Measurements from ENCODE around the gene TCEA3. TPM values are rescaled to one million over a fixed set of nuclear protein-coding genes. Genes with fewer than 3 reads are reported as not detected.

The TCEA3 gene
- 1.3 TPM for total RNA-seq (2013)
- under 1 TPM in 2 of 3 donors, not detected in 1; 0.26 to 0.52 TPM for polyA plus RNA-seq
- 0.28 TPM in 1 of 2 replicates, not detected in the other for polyA minus RNA-seq
- total RNA-seq, result 0.06 to 2.9 (median 0.41) reads per million in 11 experiments

- H3K9me3 Mint-ChIP-seq, result peaks cover 0 to 17% (median 5%) of the 10 kb centered on the region in 7 donors
- Histone ChIP-seq H2AFZ (ENCODE audit: insufficient read depth, low read depth, low read length, poor library complexity, severe bottlenecking) (peak within 1 kb of the TSS; percentile 73), H3K4me2 (replicated peaks; ENCODE audit: extremely low read depth, low read length, poor library complexity, severe bottlenecking) (peak within 1 kb of the TSS; percentile 59), H3K9ac (ENCODE audit: insufficient read depth, low read length, poor library complexity, severe bottlenecking) (peak within 1 kb of the TSS; percentile 11), H3K9me3 (replicated peaks in 1 of 2; ENCODE audit: control insufficient read depth in 1 of 2, insufficient read depth in 1 of 2, low read length in 2 of 2) (peaks cover 0 to 5% of the 10 kb centered on the region in 2 donors), H3K4me1 (ENCODE audit: control insufficient read depth in 1 of 2, insufficient read depth in 2 of 2, low read length in 2 of 2) (peaks cover 33 to 37% of the 10 kb centered on the region in 2 donors), H4K20me1 (ENCODE audit: insufficient read depth, low read length) (no peaks in the 10 kb centered on the region), H3K4me3 (replicated peaks in 1 of 3; ENCODE audit: low read depth in 2 of 3, low read length in 3 of 3) (peak within 1 kb of the TSS; percentile 18 to 68 (median 21)), H3K27me3 (ENCODE audit: control insufficient read depth in 2 of 2, insufficient read depth in 2 of 2, low read length in 2 of 2) (peaks cover 22 to 54% of the 10 kb centered on the region in 2 donors), H3K79me2 (ENCODE audit: insufficient read depth, low read length) (no peaks in the 10 kb centered on the region), H3K36me3 (replicated peaks in 1 of 2; ENCODE audit: control insufficient read depth in 1 of 2, insufficient read depth in 2 of 2, low read length in 2 of 2) (no peaks in the 10 kb centered on the region), H3K27ac (ENCODE audit: low read depth in 1 of 2, low read length in 2 of 2) (no peak within 1 kb of the TSS)
- H3K4me1 Mint-ChIP-seq, result peaks cover 38% of the 10 kb centered on the region
- 2% methylated on average over 59 of the region's 84 CpGs for WGBS (ENCODE audit: insufficient coverage)
- peak within 1 kb of the TSS; percentile 76 to 96 for H3K4me3 Mint-ChIP-seq
- peaks cover 2 to 9% of the 10 kb centered on the region in 2 donors for H3K36me3 Mint-ChIP-seq
- DNase-seq, result no peak
- peaks cover 41 to 62% (median 57%) of the 10 kb centered on the region in 3 donors for H3K27me3 Mint-ChIP-seq (ENCODE audit: low read depth in 3 of 3)
- intact Hi-C loops (cut with micrococcal nuclease), result no loop called here
- H3K27ac Mint-ChIP-seq, result no peak within 1 kb of the TSS
- TF ChIP-seq, protein P1, sequence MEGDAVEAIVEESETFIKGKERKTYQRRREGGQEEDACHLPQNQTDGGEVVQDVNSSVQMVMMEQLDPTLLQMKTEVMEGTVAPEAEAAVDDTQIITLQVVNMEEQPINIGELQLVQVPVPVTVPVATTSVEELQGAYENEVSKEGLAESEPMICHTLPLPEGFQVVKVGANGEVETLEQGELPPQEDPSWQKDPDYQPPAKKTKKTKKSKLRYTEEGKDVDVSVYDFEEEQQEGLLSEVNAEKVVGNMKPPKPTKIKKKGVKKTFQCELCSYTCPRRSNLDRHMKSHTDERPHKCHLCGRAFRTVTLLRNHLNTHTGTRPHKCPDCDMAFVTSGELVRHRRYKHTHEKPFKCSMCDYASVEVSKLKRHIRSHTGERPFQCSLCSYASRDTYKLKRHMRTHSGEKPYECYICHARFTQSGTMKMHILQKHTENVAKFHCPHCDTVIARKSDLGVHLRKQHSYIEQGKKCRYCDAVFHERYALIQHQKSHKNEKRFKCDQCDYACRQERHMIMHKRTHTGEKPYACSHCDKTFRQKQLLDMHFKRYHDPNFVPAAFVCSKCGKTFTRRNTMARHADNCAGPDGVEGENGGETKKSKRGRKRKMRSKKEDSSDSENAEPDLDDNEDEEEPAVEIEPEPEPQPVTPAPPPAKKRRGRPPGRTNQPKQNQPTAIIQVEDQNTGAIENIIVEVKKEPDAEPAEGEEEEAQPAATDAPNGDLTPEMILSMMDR (IDR thresholded peaks at IDR 0.05), result no peak
Observed at GRCh38 chr1:23424293-23425192, at the start of gene TCEA3. TCEA3 (minus strand) TSS chr1:23424748; CDS start chr1:23424633, 115 bp downstream.

DNA sequence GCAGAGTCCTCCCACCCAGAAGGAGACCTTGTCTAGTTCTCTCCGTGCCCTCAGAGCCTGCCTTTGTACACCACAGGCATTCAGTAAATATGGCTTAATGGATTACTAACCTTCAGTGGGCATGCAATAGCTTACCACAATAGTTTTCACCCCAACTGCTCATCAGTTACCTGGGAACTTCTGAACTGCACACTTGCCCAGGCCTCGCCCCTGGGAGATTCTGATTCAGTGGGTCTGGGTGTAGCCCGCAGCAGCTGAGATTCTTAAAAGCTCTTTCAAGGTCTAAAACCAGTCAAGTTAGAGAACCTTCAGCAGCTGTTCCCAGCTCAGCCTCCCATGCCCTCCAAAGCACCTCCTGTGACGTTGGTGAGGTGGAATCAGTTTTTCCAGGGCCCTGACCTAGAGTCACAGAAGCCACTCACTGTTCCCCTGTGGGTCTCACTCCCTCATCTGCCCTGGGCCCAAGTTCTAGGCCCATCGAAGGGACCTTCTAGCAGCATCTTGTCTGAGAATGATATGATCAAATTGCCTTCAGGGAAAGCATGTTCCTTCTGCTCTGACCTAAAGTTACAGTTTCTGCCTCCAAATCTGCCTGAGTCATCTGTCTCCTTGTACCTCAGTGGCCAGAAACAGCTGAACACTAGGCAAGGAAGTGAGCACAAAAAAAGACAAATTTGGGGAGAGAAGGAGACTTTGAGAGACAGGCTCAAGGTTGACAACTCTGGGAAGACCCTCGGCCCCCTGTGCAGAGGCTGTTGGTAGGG lies 48.7 kb upstream of the TCEA3 start:
- Histone ChIP-seq H3K36me3 (replicated peaks in 1 of 2; ENCODE audit: control insufficient read depth in 1 of 2, insufficient read depth in 2 of 2, low read length in 2 of 2) (no peaks in the 10 kb centered on the region), H3K9me3 (replicated peaks in 1 of 2; ENCODE audit: control insufficient read depth in 1 of 2, insufficient read depth in 1 of 2, low read length in 2 of 2) (no peaks in the 10 kb centered on the region), H3K4me2 (replicated peaks; ENCODE audit: extremely low read depth, low read length, poor library complexity, severe bottlenecking) (no peak overlapping the region), H3K27me3 (ENCODE audit: control insufficient read depth in 2 of 2, insufficient read depth in 2 of 2, low read length in 2 of 2) (no peaks in the 10 kb centered on the region), H3K4me3 (replicated peaks in 1 of 3; ENCODE audit: low read depth in 2 of 3, low read length in 3 of 3) (no peak overlapping the region), H2AFZ (ENCODE audit: insufficient read depth, low read depth, low read length, poor library complexity, severe bottlenecking) (no peak overlapping the region), H3K27ac (ENCODE audit: low read depth in 1 of 2, low read length in 2 of 2) (no peak overlapping the region), H4K20me1 (ENCODE audit: insufficient read depth, low read length) (no peaks in the 10 kb centered on the region), H3K9ac (ENCODE audit: insufficient read depth, low read length, poor library complexity, severe bottlenecking) (no peak overlapping the region), H3K4me1 (ENCODE audit: control insufficient read depth in 1 of 2, insufficient read depth in 2 of 2, low read length in 2 of 2) (no peaks in the 10 kb centered on the region), H3K79me2 (ENCODE audit: insufficient read depth, low read length) (no peaks in the 10 kb centered on the region)
- no peaks in the 10 kb centered on the region for H3K4me1 Mint-ChIP-seq
- no peak for DNase-seq
- peaks cover 4 to 12% (median 8%) of the 10 kb centered on the region in 3 donors for H3K27me3 Mint-ChIP-seq (ENCODE audit: low read depth in 3 of 3)
- intact Hi-C loops (cut with micrococcal nuclease), result no loop called here
- 84% methylated on average over 4 of the region's 6 CpGs for WGBS (ENCODE audit: insufficient coverage)
- H3K36me3 Mint-ChIP-seq, result no peaks in the 10 kb centered on the region
- no peak overlapping the region for H3K27ac Mint-ChIP-seq
- no peak overlapping the region for H3K4me3 Mint-ChIP-seq
- peaks cover 0 to 1% (median 0%) of the 10 kb centered on the region in 7 donors for H3K9me3 Mint-ChIP-seq
- TF ChIP-seq, protein P1 (IDR thresholded peaks at IDR 0.05), result no peak

Data from CD14-positive monocyte (primary cell).